Hepatocyte (in vitro differentiated cells): Measurements from ENCODE around the gene P3R3URF. TPM values are rescaled to one million over a fixed set of nuclear protein-coding genes. Genes with fewer than 3 reads are reported as not detected.

Experiments used
- DNase-seq: peaks from one replicate; pipeline ENCODE4 v3.0.0-alpha.2; 2016; ENCODE audit warnings: low spot score
- H2AFZ ChIP-seq: fragments of 200-600 bp; sonication (generic); 2 replicates; pipeline ENCODE4 v1.6.0; 2016; ENCODE audit warnings: antibody characterized with exemption, mild to moderate bottlenecking
- H3K27ac ChIP-seq: fragments of 200-600 bp; sonication (generic); 2 replicates; pipeline ENCODE4 v1.5.1; 2016; ENCODE audit warnings: mild to moderate bottlenecking
- H3K27me3 ChIP-seq: fragments of 200-600 bp; sonication (generic); 2 replicates; pipeline ENCODE4 v1.6.1; 2016
- H3K36me3 ChIP-seq: fragments of 200-600 bp; sonication (generic); replicated peaks from 2 replicates; pipeline ENCODE4 v1.5.1; 2016; ENCODE audit warnings: low read depth; ENCODE audit not compliant: insufficient read depth
- H3K4me1 ChIP-seq: fragments of 200-600 bp; sonication (generic); 2 replicates; pipeline ENCODE4 v1.5.1; 2016; ENCODE audit warnings: mild to moderate bottlenecking, moderate library complexity; ENCODE audit not compliant: insufficient read depth
- H3K4me2 ChIP-seq: fragments of 200-600 bp; sonication (generic); 2 replicates; pipeline ENCODE4 v1.6.0; 2016
- H3K4me3 ChIP-seq: fragments of 200-600 bp; sonication (generic); 2 replicates; pipeline ENCODE4 v1.5.1; 2016; ENCODE audit warnings: mild to moderate bottlenecking
- H3K79me2 ChIP-seq: fragments of 200-600 bp; sonication (generic); 2 replicates; pipeline ENCODE4 v1.6.0; 2017; ENCODE audit warnings: mild to moderate bottlenecking
- H3K9me2 ChIP-seq: fragments of 200-600 bp; sonication (generic); replicated peaks from 2 replicates; pipeline ENCODE4 v1.6.0; 2017; ENCODE audit warnings: mild to moderate bottlenecking; ENCODE audit not compliant: insufficient read depth
- H3K9me3 ChIP-seq: fragments of 200-600 bp; sonication (generic); 2 replicates; pipeline ENCODE4 v1.5.1; 2016; ENCODE audit warnings: low read depth, mild to moderate bottlenecking
- H4K20me1 ChIP-seq: fragments of 200-600 bp; sonication (generic); 2 replicates; pipeline ENCODE4 v1.6.0; 2016; ENCODE audit warnings: mild to moderate bottlenecking; ENCODE audit not compliant: insufficient read depth, poor library complexity, severe bottlenecking
- CTCF ChIP-seq: fragments of 200-600 bp; sonication (generic); IDR thresholded peaks from 2 replicates; pipeline ENCODE4 v1.5.1; 2016; ENCODE audit warnings: antibody characterized with exemption, mild to moderate bottlenecking; ENCODE audit not compliant: poor library complexity
- EZH2 ChIP-seq: fragments of 200-600 bp; sonication (generic); IDR thresholded peaks from 2 replicates; pipeline ENCODE4 v1.6.1; 2016; ENCODE audit warnings: antibody characterized with exemption, mild to moderate bottlenecking, borderline replicate concordance
- EZH2phosphoT487 ChIP-seq: fragments of 200-600 bp; sonication (generic); IDR thresholded peaks from one replicate; pipeline ENCODE4 v1.6.1; 2018; ENCODE audit warnings: antibody characterized with exemption, mild to moderate bottlenecking, low read depth, moderate library complexity; ENCODE audit not compliant: unreplicated experiment, severe bottlenecking
- WGBS: methylation state at CpG from one replicate; pipeline ENCODE4 v1.1.6; 2016; ENCODE audit warnings: low lambda C conversion rate; ENCODE audit errors: missing lambda C conversion rate; 5-methylcytosine and 5-hydroxymethylcytosine counted together
- polyA plus RNA-seq: library from polyadenylated mRNA; unstranded; fragments of >200 nt; fragmentation: Nextera tagmentation; extraction: Ambion mirVana; gene quantifications from 2 replicates; pipeline ENCODE4 v1.2.1, GENCODE V29; 2016
- total RNA-seq: library from RNA; depleted of rRNA; stranded (reverse); fragments of >200 nt; gene quantifications from 2 replicates; pipeline ENCODE4 v1.2.3, GENCODE V29; 2014

Gene P3R3URF
- total and polyA plus RNA-seq, 2 experiments from 2014 or later = not detected

- TF ChIP-seq EZH2 (no peak), EZH2phosphoT487 (no peak), CTCF (no peak)
- Histone ChIP-seq H3K4me1 (peaks cover 42% of the 10 kb centered on the region), H3K27me3 (no peaks in the 10 kb centered on the region), H2AFZ (no peak overlapping the region), H4K20me1 (no peaks in the 10 kb centered on the region), H3K9me3 (no peaks in the 10 kb centered on the region), H3K4me3 (no peak overlapping the region), H3K9me2 (no peaks in the 10 kb centered on the region), H3K36me3 (no peaks in the 10 kb centered on the region), H3K4me2 (peak overlapping the region; percentile 2), H3K79me2 (no peaks in the 10 kb centered on the region), H3K27ac (peak overlapping the region; percentile 94)
- DNase-seq = no peak
- WGBS = 93% methylated on average over 12 of the region's 12 CpGs
Measured at GRCh38 chr1:46183926-46184557, 7.8 kb upstream of the P3R3URF start.

- 55% methylated on average over 8 of the region's 8 CpGs for WGBS
- Histone ChIP-seq H4K20me1 (no peaks in the 10 kb centered on the region), H3K36me3 (no peaks in the 10 kb centered on the region), H3K79me2 (no peaks in the 10 kb centered on the region), H2AFZ (no peak overlapping the region), H3K9me2 (no peaks in the 10 kb centered on the region), H3K9me3 (no peaks in the 10 kb centered on the region), H3K4me3 (no peak overlapping the region), H3K27me3 (no peaks in the 10 kb centered on the region), H3K4me1 (peaks cover 42% of the 10 kb centered on the region), H3K27ac (peak overlapping the region; percentile 94), H3K4me2 (peak overlapping the region; percentile 51)
- DNase-seq = peak; percentile 90
- TF ChIP-seq EZH2 = no peak
Measured at GRCh38 chr1:46183079-46183847, 7.0 kb upstream of the P3R3URF start.

- H3K4me3 ChIP-seq = no peak overlapping the region
Measured at GRCh38 chr1:46181343-46182260, 5.3 kb upstream of the P3R3URF start.

More at GRCh38 chr1:46181343-46182260, 5.3 kb upstream of the P3R3URF start:
- H4K20me1 ChIP-seq = no peaks in the 10 kb centered on the region
- no peak for DNase-seq
- no peak for TF ChIP-seq EZH2phosphoT487
- no peak for TF ChIP-seq EZH2
- TF ChIP-seq CTCF = no peak
- no peaks in the 10 kb centered on the region for H3K36me3 ChIP-seq
- no peaks in the 10 kb centered on the region for H3K9me2 ChIP-seq
- no peaks in the 10 kb centered on the region for H3K9me3 ChIP-seq
- H3K4me2 ChIP-seq = peak overlapping the region; percentile 51
- H2AFZ ChIP-seq = no peak overlapping the region
- peak overlapping the region; percentile 94 for H3K27ac ChIP-seq
- peaks cover 42% of the 10 kb centered on the region for H3K4me1 ChIP-seq
- 46% methylated on average over 10 of the region's 10 CpGs for WGBS
- H3K27me3 ChIP-seq = no peaks in the 10 kb centered on the region
- no peaks in the 10 kb centered on the region for H3K79me2 ChIP-seq
